CMK (cell line): ENCODE measurements around the gene PTPRH.

Experiments
- DNase-seq: peaks from one replicate; pipeline ENCODE4 v3.0.0-alpha.2; 2010; ENCODE audit warnings: low read depth

The PTPRH gene

GRCh38 chr19:55132453-55133129, 76.7 kb downstream of the PTPRH start:
- no peak for DNase-seq

GRCh38 chr19:55131421-55131820, 77.9 kb downstream of the PTPRH start:
- no peak for DNase-seq
